ENCODE results near the gene ARHGAP26.

The ARHGAP26 gene

DNA sequence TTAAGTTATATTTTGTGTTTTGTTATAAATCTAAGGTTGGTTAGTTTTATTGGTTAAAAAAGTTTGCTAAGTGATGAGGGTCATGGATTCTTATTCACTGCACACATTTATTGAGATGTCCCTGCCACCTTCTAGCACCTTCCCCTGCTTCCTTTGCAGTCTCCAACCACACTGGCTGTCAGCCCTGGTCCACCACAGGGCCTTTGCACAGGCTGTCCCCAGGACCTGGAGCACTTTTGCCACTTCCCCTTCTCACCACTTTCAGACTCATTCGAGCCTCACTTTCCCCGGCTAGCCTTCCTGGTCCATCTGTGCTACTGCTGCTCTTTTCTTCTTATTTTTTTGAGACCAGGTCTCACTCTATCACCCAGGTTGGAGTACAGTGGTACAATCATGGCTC is 45.3 kb downstream of the ARHGAP26 start:
- DNase-seq, result no peak

DNA sequence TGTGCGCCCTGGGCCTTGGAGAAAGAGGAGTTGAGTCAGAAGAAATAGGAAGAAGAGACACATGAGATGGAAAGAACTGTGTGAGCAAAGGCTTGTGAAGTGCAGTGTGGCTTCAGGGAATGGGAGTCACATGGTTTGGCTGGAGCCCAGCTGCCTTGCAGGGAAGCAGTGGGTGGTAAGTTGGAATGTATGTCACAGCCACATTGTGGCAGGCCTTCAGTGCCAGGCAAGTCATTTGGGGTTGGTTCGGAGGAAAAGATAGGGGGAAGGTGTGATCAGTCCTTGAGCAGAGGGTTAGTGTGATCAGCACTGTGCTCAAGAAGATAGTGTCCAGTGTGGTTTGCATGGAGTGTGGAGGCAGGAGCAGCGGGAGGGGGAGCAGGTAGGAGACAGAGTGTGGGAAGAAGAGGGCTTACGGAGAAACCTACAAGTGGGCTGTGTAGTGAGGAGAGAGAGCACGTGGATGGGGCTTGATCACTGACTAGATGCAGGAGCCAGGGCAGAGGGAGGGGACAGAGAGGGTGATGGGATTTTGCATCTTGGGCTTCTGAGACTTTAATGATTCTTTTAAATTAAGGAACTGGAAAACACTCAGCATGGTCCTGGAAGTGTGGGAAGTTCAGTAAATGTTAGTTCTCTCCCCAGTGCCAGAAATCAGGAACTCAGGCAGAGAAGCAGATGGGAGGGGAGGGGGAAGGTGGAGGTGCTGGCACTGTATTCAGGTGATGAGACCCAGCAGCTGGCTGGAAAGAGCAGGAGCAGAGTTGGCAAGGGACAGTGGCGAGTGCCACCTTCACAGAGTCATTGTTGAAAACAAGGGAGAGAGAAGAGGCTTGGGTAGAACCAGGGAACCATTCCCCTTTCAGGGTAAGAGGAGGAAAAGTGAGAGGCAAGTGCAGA is 46.6 kb downstream of the ARHGAP26 start:
- no peak for DNase-seq

DNA sequence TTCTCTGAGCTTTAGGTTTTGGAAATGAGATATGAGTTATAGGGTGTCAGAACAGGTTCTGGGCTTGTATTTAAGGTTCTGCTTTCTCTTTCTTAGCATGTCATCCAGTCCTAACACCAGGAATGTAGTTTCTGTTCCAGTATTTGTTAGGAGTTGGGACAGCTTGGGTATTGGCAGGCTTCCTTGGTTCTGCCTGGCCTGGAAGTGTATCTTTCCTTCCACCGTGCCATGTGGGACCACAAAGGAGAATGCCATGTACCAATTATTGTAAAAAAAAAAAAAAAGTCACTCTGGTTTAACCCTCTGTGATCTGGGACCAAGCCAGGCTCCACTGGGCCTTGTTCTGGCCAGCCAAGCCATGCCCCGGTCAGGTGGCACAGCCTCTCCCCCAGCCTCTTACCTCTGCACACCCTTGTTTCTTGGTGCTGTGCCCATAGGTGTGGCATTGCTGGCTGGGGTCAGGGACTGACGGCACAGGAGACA is 47.8 kb downstream of the ARHGAP26 start:
- no peak for DNase-seq

DNA sequence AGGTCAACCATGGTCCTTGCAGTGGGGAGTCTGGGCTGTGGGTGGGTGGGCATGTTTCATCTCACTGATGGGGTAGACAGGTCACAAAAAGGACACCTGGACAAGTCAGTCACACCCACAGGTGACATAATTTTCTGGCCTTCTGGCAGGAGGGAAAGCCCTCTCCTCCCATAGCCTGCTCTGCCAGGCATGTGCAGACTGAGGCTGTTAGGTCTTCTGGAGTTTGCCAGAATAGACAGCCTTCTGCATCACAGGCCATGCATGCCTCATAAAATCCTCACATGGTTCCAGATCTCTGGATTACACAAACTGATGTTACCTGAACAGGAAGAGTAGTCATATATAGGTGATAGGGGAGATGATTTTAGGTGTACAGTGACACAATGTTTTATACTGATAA is 49.1 kb downstream of the ARHGAP26 start:
- DNase-seq, result no peak

DNA sequence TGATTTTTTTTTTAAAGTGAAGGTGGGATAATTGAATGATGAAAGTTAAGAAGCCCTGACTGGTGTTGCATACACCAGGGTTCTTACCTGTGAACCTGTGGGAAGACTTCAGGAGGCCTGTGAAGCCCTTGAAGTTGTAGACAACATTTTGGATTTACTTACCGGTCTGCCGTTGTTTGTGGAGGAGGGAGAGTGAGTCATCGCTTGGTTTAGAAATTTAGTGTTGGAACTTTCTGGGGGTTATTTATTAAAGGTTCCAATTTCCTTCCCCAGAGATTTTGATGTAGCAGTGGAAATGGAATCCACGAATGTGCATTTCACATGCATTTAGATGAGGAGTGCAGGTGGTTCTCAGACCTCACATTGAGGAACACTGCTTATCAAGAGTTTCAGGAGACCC is 49.6 kb downstream of the ARHGAP26 start:
- DNase-seq, result no peak

DNA sequence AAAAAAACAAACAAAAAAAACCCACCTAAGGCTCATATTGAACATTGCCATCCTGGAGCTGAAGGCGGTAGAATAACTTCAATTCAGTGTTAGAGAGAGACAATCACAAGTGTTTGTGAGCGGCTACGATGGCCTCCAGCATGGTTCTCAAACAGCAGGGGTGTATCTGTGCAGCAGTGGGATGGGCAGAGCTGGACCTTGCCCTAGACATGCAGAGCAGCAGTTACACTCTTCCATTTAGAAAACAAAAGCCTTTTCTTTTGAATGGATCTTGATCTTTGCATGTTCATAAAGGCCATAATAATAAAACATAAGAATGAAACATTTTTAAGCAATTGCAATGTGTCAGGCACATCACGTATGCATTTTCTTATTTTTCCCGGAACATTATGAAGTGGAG is 50.3 kb downstream of the ARHGAP26 start:
- DNase-seq, result no peak

DNA sequence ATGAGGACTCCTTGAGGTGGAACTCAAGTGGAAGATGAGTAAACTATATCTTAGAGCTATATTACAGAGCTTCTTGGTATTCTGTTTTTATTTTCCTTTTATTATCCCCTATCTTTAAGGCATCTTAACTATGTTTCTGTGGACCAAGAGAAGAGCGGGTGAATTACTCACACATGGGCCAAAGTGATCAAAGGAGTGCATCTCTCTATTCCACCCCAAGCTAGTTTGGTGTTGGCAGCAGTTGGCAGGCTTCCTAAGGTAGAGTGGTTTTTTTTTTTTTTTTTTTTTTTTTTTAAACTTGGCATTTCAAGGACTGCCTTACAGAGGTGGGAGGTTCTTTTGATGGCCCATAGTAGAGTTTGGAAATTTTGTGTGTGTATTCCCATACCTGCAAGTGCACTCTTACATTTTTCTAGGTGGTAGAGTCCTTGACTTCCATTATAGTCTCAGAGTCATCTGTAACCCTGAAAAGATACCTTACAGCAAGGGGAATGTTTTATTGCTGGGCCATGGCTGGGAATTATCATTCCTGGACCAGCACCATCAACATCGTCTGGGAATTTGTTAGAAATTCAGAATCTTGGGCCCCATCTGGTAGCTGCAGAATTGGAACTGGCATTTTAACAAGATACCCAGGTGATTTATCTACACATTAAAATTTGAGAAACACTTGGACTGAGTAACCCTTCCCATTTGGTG is 51.0 kb downstream of the ARHGAP26 start:
- DNase-seq, result no peak

DNA sequence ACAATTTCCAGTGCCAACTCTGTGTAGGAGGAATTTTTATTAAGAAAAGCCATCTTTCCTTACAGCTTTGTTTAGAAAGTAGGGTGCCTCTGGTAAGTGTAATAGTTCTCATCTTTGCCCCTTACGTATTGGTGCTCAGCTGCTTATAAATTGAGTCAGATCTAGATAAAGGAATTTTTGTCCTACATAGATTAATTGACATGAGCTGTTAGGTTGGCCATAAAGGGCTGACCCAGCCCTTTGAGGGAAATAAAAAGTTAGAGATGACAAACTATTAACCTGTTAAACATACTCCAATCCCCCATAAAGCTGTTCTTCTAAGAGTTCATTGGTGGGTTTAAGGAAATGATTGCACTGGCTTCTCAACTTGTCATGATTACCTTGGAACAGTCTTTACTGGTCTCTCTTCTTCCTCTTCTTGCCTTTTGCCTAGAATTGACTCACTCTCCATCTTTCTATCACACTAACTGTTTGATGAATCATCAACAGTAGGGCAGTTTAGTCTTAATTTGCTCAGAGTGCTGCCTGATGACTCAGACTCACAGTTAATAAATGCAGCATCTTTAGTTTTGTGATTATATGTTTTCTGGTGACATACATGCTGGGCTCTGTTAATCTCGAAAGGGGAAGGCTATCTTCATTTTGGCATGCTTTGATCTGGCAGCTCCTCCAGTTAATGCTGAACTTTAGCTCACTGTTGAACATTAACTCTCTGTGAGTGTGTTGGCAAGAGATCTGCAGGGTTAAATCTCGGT is 51.7 kb downstream of the ARHGAP26 start:
- DNase-seq, result peak; percentile 71

DNA sequence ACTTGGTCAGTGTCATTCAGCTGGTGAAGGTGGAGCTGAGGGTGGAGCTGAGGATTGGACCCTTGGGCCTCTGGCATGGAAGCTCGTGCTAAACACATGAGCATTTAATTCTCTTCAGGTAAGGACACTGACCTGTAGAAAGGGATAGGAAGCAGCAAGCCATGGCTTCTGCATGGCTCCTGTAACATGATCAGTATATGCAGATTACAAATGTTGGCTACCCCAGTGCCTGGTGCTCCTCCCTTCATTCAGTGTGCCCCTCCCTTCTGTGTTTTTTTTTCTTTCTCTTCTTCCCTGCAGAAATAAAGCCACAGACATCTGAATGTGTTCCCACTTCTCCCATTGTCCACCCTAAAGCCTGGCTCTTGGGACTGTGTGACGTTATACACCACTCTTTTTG is 52.9 kb downstream of the ARHGAP26 start:
- DNase-seq, result no peak

DNA sequence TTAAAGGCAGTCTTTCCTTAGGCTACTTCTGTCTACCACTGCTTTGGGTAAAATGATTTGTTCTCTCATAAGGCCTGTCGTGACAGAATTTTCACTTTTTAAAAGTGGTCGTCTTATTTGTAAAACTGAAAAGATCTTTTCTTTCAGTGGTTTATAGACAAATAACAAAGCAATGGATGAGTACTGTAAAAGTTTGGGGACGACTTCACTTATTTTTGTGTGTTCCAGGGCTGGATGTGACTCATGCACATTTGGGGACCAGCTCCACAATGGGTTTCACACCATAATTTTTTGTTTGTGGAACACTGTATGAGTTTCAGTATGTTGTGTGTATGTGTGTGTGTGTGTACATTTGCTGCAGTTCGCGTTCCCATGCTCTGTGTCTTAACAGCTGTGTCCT is 53.6 kb downstream of the ARHGAP26 start:
- no peak for DNase-seq

DNA sequence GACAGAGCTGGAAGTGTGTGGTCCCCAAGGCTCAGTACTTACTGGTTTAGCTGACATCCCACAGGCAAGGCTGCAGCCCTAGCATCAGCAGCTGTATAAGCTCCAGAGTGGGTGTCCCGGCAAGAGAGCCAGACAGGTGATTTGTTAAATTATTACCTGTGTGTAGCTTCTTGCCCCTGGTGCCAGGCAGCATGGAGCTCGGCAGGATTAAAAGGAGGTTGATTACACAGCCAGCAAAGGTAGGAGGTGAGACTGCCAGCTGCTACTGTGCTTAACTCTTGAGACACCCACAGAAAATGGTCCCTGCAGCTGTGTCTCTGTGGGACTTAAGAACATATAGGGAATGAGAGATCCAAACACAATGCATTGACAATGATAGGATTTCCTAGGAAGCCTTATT is 54.2 kb downstream of the ARHGAP26 start:
- no peak for DNase-seq

DNA sequence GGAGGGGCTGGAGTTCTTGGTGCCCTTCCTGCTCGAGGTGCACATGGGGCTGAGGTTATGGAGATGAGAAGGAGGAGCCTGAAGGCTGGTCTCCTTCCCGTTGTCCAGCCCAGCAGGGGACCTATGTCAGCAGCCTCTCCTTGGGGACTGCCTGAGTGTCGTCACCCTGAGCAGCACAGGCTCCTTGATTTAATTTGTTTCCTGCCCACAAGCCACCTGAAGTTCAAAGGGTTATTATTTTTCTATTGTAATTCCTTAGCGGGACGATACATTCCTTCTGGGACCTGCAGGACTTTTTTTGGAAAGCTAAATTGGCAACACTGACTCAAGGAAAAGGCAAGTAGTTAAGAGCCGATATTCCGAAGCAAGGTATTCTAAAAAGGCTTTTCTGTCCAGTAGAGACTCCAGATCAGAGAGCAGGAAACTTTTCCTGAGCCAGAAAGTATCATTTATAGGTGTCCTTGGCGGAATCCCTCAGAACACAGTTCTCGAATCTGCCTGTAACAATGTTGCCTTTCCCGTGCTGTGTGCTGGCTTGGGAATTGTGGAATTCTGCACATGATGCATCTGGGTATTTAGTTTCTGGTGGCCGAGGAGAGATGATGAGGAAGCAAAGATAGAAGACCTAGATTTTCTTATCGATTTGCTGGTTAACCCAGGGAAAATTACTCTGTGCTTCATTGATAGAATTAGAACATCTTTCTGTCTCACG is 55.4 kb downstream of the ARHGAP26 start:
- no peak for DNase-seq

DNA sequence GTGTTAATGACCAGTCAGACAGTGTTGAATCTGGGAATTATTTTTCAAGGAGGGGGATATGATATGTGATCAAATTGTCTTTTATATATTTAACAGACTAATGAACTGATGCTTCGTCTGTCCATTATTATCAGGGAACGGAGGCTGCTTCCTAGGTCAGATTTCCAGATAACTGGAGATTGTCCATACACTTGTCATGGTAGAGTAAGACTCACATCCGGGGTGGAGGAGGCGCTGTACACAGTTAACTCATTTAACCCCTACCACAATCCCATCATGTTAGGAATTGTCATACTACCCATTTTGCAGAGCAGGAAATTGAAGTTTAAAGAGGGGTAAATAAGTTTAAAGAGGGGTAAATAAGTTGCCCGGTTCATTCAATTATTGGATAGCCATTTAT is 55.9 kb downstream of the ARHGAP26 start:
- DNase-seq, result no peak

DNA sequence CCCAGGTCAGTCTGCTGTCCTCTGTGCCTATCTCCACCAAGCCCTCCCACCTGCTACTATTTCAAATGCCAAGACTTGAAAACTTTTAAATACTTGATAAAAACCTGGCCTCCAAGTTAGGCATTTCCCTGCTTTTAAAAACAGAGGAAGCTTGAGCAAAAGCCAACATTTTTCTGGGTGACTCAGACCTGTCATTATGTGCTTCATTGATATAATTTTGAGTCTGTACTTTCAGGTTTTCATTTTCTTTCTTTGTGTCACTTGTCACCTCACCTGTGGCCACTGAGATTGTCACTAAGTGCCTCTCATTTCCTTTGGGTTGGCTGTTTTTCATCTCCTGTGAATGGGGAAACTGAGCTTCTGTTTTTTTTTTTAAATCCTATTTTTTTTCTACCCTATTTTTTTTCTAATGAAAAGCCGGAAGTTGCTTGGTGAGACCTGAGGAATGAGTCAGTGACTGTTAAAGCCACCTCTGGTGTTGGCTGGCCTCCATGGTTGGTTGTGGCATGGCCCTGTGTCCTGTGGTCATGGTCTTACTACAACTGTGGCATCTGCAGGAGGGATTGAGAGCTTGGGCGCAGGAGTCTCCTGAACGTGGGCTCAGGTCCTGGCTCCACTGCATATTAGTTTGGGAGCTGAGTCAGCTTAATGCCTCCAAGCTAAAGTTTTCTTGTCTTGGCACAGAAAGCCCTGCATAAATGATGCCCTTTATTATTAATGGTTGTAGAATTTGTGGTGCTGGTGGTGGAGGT is 56.7 kb downstream of the ARHGAP26 start:
- peak; percentile 59 for DNase-seq

DNA sequence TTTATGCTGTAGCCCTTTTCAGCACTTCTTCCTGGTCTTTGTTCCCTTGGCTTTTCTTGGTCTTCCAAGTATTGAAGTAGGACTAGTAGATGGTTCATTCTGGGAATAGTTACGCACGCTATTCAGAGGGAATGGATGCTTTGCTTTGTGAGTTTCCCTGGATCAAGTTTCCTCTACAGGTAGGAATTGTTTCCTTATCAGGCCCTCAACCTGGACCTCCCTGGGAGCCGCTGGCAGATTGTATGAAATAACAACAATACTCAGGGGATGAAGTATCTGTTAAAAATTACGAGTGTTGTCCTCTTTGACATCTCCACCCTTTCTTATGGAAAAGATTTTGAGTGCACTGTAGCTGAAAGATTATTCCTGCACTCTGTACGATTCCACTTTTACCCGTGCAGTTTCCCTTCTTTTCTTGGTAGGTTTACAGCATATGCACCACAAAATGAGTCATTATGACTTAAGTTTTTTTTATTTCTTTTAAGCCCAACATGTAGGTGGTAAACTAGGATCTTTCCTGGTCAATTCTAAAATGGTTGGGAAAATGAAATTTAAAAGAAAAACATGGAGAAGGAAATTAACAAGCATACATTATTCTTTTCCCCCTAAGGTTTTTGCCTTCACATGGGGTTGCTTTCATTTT is 57.9 kb downstream of the ARHGAP26 start:
- DNase-seq, result no peak

DNA sequence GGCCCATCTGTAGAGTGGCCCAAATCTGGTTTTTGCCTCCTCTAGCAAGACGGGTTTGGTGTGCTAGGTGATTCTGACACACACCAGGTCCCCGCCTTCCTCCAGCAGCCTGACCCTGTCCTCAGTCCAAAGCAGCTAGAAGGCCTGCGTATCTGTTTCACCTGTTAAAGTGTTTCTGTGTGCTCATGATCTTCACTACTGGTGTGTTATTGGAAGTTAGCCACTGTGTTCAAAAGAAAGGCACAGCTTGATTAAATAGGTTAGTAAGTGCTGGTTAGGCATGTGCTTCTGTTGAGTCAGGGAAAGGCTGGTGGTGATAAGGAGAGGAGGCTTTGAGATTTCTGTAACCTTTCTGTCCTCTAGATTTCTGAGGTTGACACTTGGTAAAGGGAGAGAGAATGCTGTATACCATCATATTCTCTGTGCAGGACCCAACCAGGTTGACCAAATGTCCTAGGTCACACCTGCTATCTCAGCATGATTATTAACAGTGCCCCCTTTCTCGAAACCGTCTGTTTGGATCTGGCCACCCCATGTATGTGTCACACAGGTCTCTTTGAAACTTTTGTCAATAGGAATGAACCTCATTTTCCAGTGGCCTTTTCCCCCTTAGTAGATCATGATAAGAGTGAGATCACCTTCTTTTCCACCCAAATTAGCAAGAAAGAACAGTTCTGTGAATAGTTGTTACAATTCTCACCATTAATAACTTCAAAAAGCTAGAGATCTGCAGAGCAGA is 58.8 kb downstream of the ARHGAP26 start:
- no peak for DNase-seq

DNA sequence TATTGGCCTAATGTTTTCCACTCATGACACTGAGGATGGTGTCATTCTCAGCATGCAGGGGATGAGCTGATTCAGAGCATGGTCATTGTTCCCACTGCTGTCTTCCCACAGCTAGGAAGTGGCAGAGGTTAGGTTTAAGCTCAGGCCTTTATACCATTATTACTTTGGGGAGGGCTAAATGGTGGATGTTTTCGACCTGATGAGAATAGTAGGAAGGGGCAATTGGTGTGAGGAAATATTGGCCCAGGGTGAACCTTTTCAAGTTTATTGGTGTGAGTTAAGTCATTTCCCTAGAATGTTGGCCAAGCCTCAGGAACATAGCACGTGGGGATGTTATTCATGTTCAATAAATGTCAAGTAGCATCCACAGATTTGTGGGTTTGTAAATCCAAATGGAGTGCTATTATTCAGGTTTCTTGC is 59.6 kb downstream of the ARHGAP26 start:
- DNase-seq, result no peak

DNA sequence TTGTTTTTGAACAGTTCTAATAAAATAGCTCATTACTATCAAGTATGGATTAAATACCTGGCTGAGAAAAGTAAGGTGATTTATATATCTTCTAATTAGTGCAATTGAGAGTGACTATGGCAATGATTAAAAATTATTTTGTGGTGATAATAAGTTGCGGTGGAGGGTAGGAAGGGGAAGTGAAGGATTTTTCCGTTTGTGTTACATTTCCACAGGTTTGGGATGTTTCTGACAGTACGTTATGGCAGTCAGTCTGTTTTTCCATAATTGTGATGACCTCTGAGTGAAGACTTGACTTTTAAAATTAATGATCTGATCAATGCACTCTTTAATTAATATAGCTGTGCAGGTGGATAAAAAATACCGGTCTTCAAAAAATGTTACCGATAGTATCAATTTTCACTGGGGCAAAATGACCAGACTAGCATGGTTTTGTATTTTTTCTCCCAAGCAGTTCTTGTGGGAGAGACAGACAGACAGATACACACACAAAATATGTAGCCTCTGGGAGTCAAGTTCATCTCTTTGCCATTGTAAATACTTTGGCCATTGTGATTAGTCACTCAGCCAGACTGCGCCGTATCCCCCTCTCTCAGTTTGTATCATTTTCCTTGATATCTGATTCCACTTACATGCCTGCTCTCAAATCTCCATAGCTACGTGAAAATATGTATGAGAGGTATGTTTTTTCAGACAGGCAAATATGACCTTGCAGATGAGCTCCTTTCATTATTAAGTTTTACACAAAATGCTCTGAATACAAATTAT is 60.2 kb downstream of the ARHGAP26 start:
- no peak for DNase-seq

DNA sequence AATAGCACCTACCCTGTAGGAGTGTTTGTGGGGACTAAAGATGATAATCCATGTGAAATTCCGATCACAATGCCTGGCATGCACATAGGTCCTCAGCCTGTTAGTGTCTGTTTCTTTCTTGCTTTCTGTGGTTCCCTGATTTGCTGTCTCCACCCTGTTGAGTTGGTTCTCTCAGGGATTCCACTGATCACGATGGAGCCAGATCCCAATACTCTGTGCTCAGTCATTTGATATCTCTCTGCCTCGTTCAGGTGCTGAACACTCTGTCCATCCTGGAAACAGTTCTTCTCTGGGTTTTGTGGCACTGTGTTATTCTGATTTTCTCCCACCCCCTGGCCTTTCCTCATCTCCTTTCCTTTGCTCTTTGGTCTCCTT is 60.8 kb downstream of the ARHGAP26 start:
- no peak for DNase-seq

DNA sequence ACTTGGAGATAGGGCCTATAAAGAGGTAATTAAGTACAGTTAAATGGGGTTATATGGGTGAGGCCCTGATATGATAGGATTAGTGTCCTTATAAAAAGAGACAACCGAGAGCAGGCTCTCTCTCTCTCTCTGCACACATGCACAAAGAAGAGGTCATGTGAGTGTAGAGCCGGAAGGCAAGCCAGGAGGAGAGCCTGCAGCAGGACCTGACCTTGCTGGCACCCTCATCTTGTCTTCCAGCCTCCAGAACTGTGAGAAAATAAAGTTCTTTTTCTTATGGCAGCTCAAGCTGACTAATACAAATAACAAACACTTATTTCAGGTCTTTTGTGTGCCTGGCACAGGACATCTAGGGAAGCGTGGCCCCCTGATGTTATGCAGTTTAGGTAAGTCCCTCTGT is 62.1 kb downstream of the ARHGAP26 start:
- no peak for DNase-seq

All from CD4-positive, alpha-beta T cell treated with Interleukin-4 for 4 hours (primary cell).